Posterior vena cava (tissue), 2 donors: Measurements from ENCODE around the gene DUS2. TPM values are rescaled to one million over a fixed set of nuclear protein-coding genes. Genes with fewer than 3 reads are reported as not detected.
"Not testable (repeated sequence)": the region's sequence is repeated elsewhere in the genome, so short reads cannot be mapped to it uniquely, and the experiment has no call there.

ENCODE experiments used
- DNase-seq: peaks from one replicate; pipeline ENCODE4 v3.0.0-alpha.2; 2020; ENCODE audit warnings: low spot score
- intact Hi-C, 2 donors: fragments of 100-400 bp; cut with DNase I; formaldehyde crosslinking; loops; one replicate each; pipeline versions ENCODE4 v1.14.1 to v1.14.2; 2022 to 2023
- long read RNA-seq, 2 donors: library from polyadenylated mRNA; unstranded; transcript quantifications; one replicate each; pipeline ENCODE4 v2.0.0, GENCODE V29; 2020 to 2021
- total RNA-seq, 2 donors: library from RNA; stranded (reverse); fragmentation: NEBNext Ultra II Directional; extraction: Animal tissue kit (Norgen Biotek cat#: 25700); gene quantifications; one replicate each; pipeline ENCODE4 v1.2.1, GENCODE V29; 2021
- donor health status: DM: yes; HTN: yes; CAD: no.
- donor health status: DM: yes; HTN: yes; CAD: no.

Gene DUS2
- 10 to 100 TPM in 1 of 2 donors, 1 to 10 TPM in 1; 6.6 to 11.6 TPM for total RNA-seq
- long read RNA-seq, donor 1, partial matches to known transcripts = 0 of 2 reads
- long read RNA-seq, donor 1, other reads (novel, unspliced or antisense) = 1 of 2 reads
- long read RNA-seq, donor 2, transcript DUS2-207 (17 exons, 2,310 nt) = minor isoform, 6 of 25 reads
- long read RNA-seq, donor 2, transcript DUS2-201 (16 exons, 1,933 nt) = major isoform, 11 of 25 reads
- long read RNA-seq, donor 2, partial matches to known transcripts = 2 of 25 reads
- long read RNA-seq, donor 2, other reads (novel, unspliced or antisense) = 6 of 25 reads

- DNase-seq = peak; percentile 98
- intact Hi-C loops = no loop called here
Observed at GRCh38 chr16:68022728-68023537, at the start of gene DUS2, which contains the start of gene DDX28. Gene DUS2, plus strand, starts transcription at chr16:68023284. Its CDS starts 14,740 bp downstream, at chr16:68038024. Gene DDX28, minus strand, starts transcription at chr16:68023232. Its CDS starts 30 bp downstream, at chr16:68023202.

GRCh38 chr16:67975321-67976105 is 47.6 kb upstream of the DUS2 start:
- DNase-seq = no peak
- intact Hi-C loops = no loop called here

GRCh38 chr16:67976205-67976604 is 46.9 kb upstream of the DUS2 start:
- no peak for DNase-seq
- intact Hi-C loops = no loop called here

GRCh38 chr16:67977005-67977404 is 46.1 kb upstream of the DUS2 start:
- intact Hi-C loops = no loop called here
- DNase-seq = no peak

GRCh38 chr16:67977469-67978227 is 45.4 kb upstream of the DUS2 start:
- DNase-seq = no peak
- intact Hi-C loops = no loop called here

- intact Hi-C loops = no loop called here
Observed at GRCh38 chr16:67979955-67980678, 43.0 kb upstream of the DUS2 start, which contains the start of gene DPEP3. Gene DPEP3, minus strand, starts transcription at chr16:67980499. Its CDS starts 119 bp downstream, at chr16:67980380.

GRCh38 chr16:67982011-67982696 is 40.9 kb upstream of the DUS2 start:
- DNase-seq = no peak
- intact Hi-C loops = no loop called here

More at GRCh38 chr16:67979955-67980678, 43.0 kb upstream of the DUS2 start, which contains the start of gene DPEP3:
- DNase-seq = no peak

GRCh38 chr16:67986949-67987348 is 36.1 kb upstream of the DUS2 start:
- intact Hi-C loops = no loop called here
- DNase-seq = no peak

GRCh38 chr16:67987460-67988160 is 35.5 kb upstream of the DUS2 start:
- no peak for DNase-seq
- intact Hi-C loops = no loop called here

GRCh38 chr16:67988675-67989074 is 34.4 kb upstream of the DUS2 start:
- no peak for DNase-seq
- intact Hi-C loops = no loop called here

- no peak for DNase-seq
- intact Hi-C loops = loop anchor here in 1 of 2 donors (5.0 kb wide), 1 partner anchor 53 kb away; no protein-coding TSS in a partner anchor
Observed at GRCh38 chr16:67989322-67990017, 33.6 kb upstream of the DUS2 start.

- intact Hi-C loops = loop anchor here in 1 of 2 donors (5.0 kb wide), 1 partner anchor 52 kb away; no protein-coding TSS in a partner anchor
Observed at GRCh38 chr16:67990018-67990386, 33.1 kb upstream of the DUS2 start.

GRCh38 chr16:67992661-67993206 is 30.4 kb upstream of the DUS2 start:
- intact Hi-C loops = loop anchor here in 1 of 2 donors (5.0 kb wide), 1 partner anchor 50 kb away; no protein-coding TSS in a partner anchor
- DNase-seq = no peak

More at GRCh38 chr16:67990018-67990386, 33.1 kb upstream of the DUS2 start:
- DNase-seq = no peak

- intact Hi-C loops = loop anchor here in 1 of 2 donors (5.0 kb wide), 1 partner anchor 49 kb away; no protein-coding TSS in a partner anchor
- DNase-seq = peak; percentile 96
Observed at GRCh38 chr16:67993207-67994039, 29.7 kb upstream of the DUS2 start.

GRCh38 chr16:67994040-67994408 is 29.1 kb upstream of the DUS2 start:
- not testable (repeated sequence) for DNase-seq
- intact Hi-C loops = loop anchor here in 1 of 2 donors (5.0 kb wide), 1 partner anchor 48 kb away; no protein-coding TSS in a partner anchor
